ENCODE measurements around the gene HCN3. TPM values are rescaled to one million over a fixed set of nuclear protein-coding genes. Genes with fewer than 3 reads are reported as not detected.

Gene HCN3
- total RNA-seq, 1 experiment from 2014 or later: 5.9 TPM

DNA sequence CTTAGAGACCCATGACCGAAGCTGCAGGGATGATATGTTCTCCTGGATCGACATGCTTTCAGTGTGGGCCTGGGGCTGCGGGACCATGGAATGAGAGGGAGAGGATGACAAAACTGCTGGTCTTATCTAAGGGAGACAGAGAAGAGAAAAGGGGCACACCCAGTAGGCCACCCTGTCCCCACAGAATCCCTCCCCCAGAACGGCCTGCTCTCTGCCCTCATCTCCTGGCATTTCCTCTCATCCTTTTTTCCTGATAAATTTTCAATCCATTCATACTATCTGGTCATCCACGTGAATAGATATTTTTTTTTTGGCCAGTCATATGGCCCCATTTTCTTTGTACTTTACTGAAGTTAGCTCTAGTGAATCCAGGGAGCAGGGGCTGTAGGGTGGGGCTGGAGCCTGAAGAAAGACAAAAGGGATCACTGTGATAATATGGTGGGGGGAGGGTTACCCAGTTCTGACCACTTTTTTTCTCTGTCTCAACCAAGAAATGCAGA, 24.1 kb downstream of the HCN3 start, which contains the start of gene PKLR:
PKLR (minus strand) TSS at position 97 of the 500 bp plus-strand sequence; CDS start at position 54, 43 bp downstream.
- H3K27me3 ChIP-seq (ENCODE audit: low read length): no peaks in the 10 kb centered on the region
- H4K20me1 ChIP-seq (ENCODE audit: insufficient read depth, low read depth, low read length): no peaks in the 10 kb centered on the region
- H3K27ac ChIP-seq (ENCODE audit: low read length): no peak within 1 kb of the TSS
- H2AFZ ChIP-seq (ENCODE audit: low read length): no peak within 1 kb of the TSS
- H3K36me3 ChIP-seq (ENCODE audit: insufficient read depth, low read length): no peaks in the 10 kb centered on the region
- H3K9ac ChIP-seq (ENCODE audit: low read length): no peak within 1 kb of the TSS
- no peak within 1 kb of the TSS for H3K4me2 ChIP-seq (ENCODE audit: low read depth, low read length, poor library complexity, severe bottlenecking)
- no peaks in the 10 kb centered on the region for H3K9me3 ChIP-seq (ENCODE audit: low read length)
- no peaks in the 10 kb centered on the region for H3K9me2 ChIP-seq (replicated peaks; ENCODE audit: insufficient read depth, low read length)
- no peaks in the 10 kb centered on the region for H3K79me2 ChIP-seq (ENCODE audit: low read length)
- no peak within 1 kb of the TSS for H3K4me3 ChIP-seq (ENCODE audit: low read length)
- H3K4me1 ChIP-seq (ENCODE audit: low read length): peaks cover 2% of the 10 kb centered on the region; the same call in 1 of the 2 replicates
- DNase-seq: no peak

DNA sequence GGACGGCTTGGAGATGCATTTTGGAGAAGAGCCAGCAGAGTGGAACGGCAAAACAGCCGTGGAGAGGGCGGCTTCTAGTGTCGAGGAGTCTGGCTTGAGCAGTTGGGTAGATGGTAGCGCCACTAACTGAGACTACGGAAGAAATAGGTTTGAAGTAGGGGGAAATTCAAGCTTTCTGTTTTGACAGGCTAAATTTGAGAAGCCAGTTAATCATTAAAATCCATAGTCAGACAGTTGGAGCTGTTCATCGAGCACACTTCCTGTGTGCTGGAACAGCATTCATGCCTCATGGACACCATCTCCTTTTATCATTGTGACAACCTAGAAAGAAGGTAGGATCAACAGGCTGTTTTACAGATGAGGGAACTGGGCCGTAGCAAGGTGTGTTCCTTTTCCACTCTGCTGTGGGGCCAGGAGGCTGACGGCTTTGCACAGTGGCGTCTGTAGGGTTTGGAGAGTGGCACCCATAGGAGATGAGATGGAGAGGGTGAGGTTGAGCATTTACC, 27.3 kb downstream of the HCN3 start:
- Histone ChIP-seq H3K36me3 (ENCODE audit: insufficient read depth, low read length) (no peaks in the 10 kb centered on the region), H4K20me1 (ENCODE audit: insufficient read depth, low read depth, low read length) (no peaks in the 10 kb centered on the region), H3K9me3 (ENCODE audit: low read length) (no peaks in the 10 kb centered on the region), H3K4me1 (ENCODE audit: low read length) (peaks cover 10% of the 10 kb centered on the region), H3K9me2 (replicated peaks; ENCODE audit: insufficient read depth, low read length) (no peaks in the 10 kb centered on the region), H3K79me2 (ENCODE audit: low read length) (peaks cover 9% of the 10 kb centered on the region), H3K4me3 (ENCODE audit: low read length) (no peak overlapping the region), H3K27me3 (ENCODE audit: low read length) (no peaks in the 10 kb centered on the region), H3K4me2 (ENCODE audit: low read depth, low read length, poor library complexity, severe bottlenecking) (no peak overlapping the region), H3K9ac (ENCODE audit: low read length) (no peak overlapping the region), H3K27ac (ENCODE audit: low read length) (no peak overlapping the region), H2AFZ (ENCODE audit: low read length) (no peak overlapping the region)
- no peak for DNase-seq

GRCh38 chr1:155305881-155306391, 28.7 kb downstream of the HCN3 start:
- peaks cover 10% of the 10 kb centered on the region for H3K36me3 ChIP-seq (ENCODE audit: insufficient read depth, low read length)
- no peak overlapping the region for H3K9ac ChIP-seq (ENCODE audit: low read length)
- H3K79me2 ChIP-seq (ENCODE audit: low read length): peaks cover 23% of the 10 kb centered on the region
- H3K27ac ChIP-seq (ENCODE audit: low read length): no peak overlapping the region
- DNase-seq: no peak
- peaks cover 23% of the 10 kb centered on the region for H3K4me1 ChIP-seq (ENCODE audit: low read length)
- H3K9me2 ChIP-seq (replicated peaks; ENCODE audit: insufficient read depth, low read length): no peaks in the 10 kb centered on the region
- H3K27me3 ChIP-seq (ENCODE audit: low read length): no peaks in the 10 kb centered on the region
- no peak overlapping the region for H3K4me3 ChIP-seq (ENCODE audit: low read length)
- H2AFZ ChIP-seq (ENCODE audit: low read length): no peak overlapping the region
- no peaks in the 10 kb centered on the region for H4K20me1 ChIP-seq (ENCODE audit: insufficient read depth, low read depth, low read length)
- H3K9me3 ChIP-seq (ENCODE audit: low read length): no peaks in the 10 kb centered on the region
- no peak overlapping the region for H3K4me2 ChIP-seq (ENCODE audit: low read depth, low read length, poor library complexity, severe bottlenecking)

DNA sequence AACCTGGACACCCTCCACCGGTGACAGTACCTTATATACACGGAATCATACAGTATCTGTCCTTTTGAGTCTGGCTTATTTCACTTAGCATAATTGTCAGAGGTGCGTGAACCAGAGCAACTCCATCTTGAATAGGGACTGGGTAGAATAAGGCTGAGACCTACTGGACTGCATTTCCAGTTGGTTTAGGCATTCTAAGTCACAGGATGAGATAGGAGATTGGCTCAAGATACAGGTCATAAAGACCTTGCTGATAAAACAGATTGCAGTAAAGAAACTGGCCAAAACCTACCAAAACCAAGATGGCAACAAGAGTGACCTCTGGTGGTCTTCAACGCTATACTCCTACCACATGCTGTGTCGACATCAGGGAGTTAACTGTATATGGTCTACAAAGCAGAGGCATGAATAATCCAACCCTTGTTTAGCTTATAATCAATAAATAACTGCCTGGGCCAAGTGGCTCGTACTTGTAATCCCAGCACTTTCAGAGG, 30.0 kb downstream of the HCN3 start:
- Histone ChIP-seq H3K27ac (ENCODE audit: low read length) (peak overlapping the region; percentile 92; the same call in 1 of the 2 replicates), H3K4me2 (ENCODE audit: low read depth, low read length, poor library complexity, severe bottlenecking) (no peak overlapping the region), H4K20me1 (ENCODE audit: insufficient read depth, low read depth, low read length) (no peaks in the 10 kb centered on the region), H2AFZ (ENCODE audit: low read length) (no peak overlapping the region), H3K9me3 (ENCODE audit: low read length) (no peaks in the 10 kb centered on the region), H3K9me2 (replicated peaks; ENCODE audit: insufficient read depth, low read length) (no peaks in the 10 kb centered on the region), H3K9ac (ENCODE audit: low read length) (peak overlapping the region; percentile 59), H3K79me2 (ENCODE audit: low read length) (peaks cover 34% of the 10 kb centered on the region), H3K4me3 (ENCODE audit: low read length) (no peak overlapping the region; the same call in 1 of the 2 replicates), H3K36me3 (ENCODE audit: insufficient read depth, low read length) (peaks cover 15% of the 10 kb centered on the region), H3K27me3 (ENCODE audit: low read length) (no peaks in the 10 kb centered on the region), H3K4me1 (ENCODE audit: low read length) (peaks cover 28% of the 10 kb centered on the region)
- peak; percentile 82 for DNase-seq

- Histone ChIP-seq H3K4me3 (ENCODE audit: low read length) (peak within 1 kb of the TSS; percentile 72), H3K4me2 (ENCODE audit: low read depth, low read length, poor library complexity, severe bottlenecking) (peak within 1 kb of the TSS; percentile 69), H3K9me3 (ENCODE audit: low read length) (no peaks in the 10 kb centered on the region), H3K36me3 (ENCODE audit: insufficient read depth, low read length) (peaks cover 23% of the 10 kb centered on the region), H3K9ac (ENCODE audit: low read length) (peak within 1 kb of the TSS; percentile 85), H2AFZ (ENCODE audit: low read length) (no peak within 1 kb of the TSS), H3K4me1 (ENCODE audit: low read length) (peaks cover 28% of the 10 kb centered on the region), H3K9me2 (replicated peaks; ENCODE audit: insufficient read depth, low read length) (no peaks in the 10 kb centered on the region), H4K20me1 (ENCODE audit: insufficient read depth, low read depth, low read length) (no peaks in the 10 kb centered on the region), H3K27ac (ENCODE audit: low read length) (peak within 1 kb of the TSS; percentile 92), H3K79me2 (ENCODE audit: low read length) (peaks cover 43% of the 10 kb centered on the region), H3K27me3 (ENCODE audit: low read length) (no peaks in the 10 kb centered on the region)
- peak; percentile 99 for DNase-seq
Observed at GRCh38 chr1:155308493-155309422, 31.5 kb downstream of the HCN3 start, which contains the start of gene FDPS. Gene FDPS, plus strand, starts transcription at chr1:155308866. Its CDS starts 924 bp downstream, at chr1:155309790.

GRCh38 chr1:155309423-155310021, 32.3 kb downstream of the HCN3 start:
- Histone ChIP-seq H3K79me2 (ENCODE audit: low read length) (peaks cover 43% of the 10 kb centered on the region), H3K9me3 (ENCODE audit: low read length) (no peaks in the 10 kb centered on the region), H3K36me3 (ENCODE audit: insufficient read depth, low read length) (peaks cover 23% of the 10 kb centered on the region), H4K20me1 (ENCODE audit: insufficient read depth, low read depth, low read length) (no peaks in the 10 kb centered on the region), H3K4me3 (ENCODE audit: low read length) (peak overlapping the region; percentile 72), H2AFZ (ENCODE audit: low read length) (no peak overlapping the region), H3K27me3 (ENCODE audit: low read length) (no peaks in the 10 kb centered on the region), H3K4me2 (ENCODE audit: low read depth, low read length, poor library complexity, severe bottlenecking) (peak overlapping the region; percentile 69), H3K9me2 (replicated peaks; ENCODE audit: insufficient read depth, low read length) (no peaks in the 10 kb centered on the region), H3K27ac (ENCODE audit: low read length) (peak overlapping the region; percentile 92), H3K4me1 (ENCODE audit: low read length) (peaks cover 28% of the 10 kb centered on the region), H3K9ac (ENCODE audit: low read length) (peak overlapping the region; percentile 85)
- no peak for DNase-seq

GRCh38 chr1:155313261-155313660, 36.0 kb downstream of the HCN3 start:
- H3K36me3 ChIP-seq (ENCODE audit: insufficient read depth, low read length): peaks cover 36% of the 10 kb centered on the region
- H3K9me2 ChIP-seq (replicated peaks; ENCODE audit: insufficient read depth, low read length): no peaks in the 10 kb centered on the region
- H3K4me2 ChIP-seq (ENCODE audit: low read depth, low read length, poor library complexity, severe bottlenecking): no peak overlapping the region
- H3K9ac ChIP-seq (ENCODE audit: low read length): no peak overlapping the region
- peaks cover 43% of the 10 kb centered on the region for H3K79me2 ChIP-seq (ENCODE audit: low read length)
- H3K4me1 ChIP-seq (ENCODE audit: low read length): peaks cover 20% of the 10 kb centered on the region
- no peaks in the 10 kb centered on the region for H3K9me3 ChIP-seq (ENCODE audit: low read length)
- H4K20me1 ChIP-seq (ENCODE audit: insufficient read depth, low read depth, low read length): no peaks in the 10 kb centered on the region
- no peaks in the 10 kb centered on the region for H3K27me3 ChIP-seq (ENCODE audit: low read length)
- no peak overlapping the region for H2AFZ ChIP-seq (ENCODE audit: low read length)
- H3K27ac ChIP-seq (ENCODE audit: low read length): no peak overlapping the region
- no peak for DNase-seq
- H3K4me3 ChIP-seq (ENCODE audit: low read length): no peak overlapping the region
